CD4-positive, alpha-beta T cell treated with Interleukin-15 for 4 hours (primary cell): ENCODE data around the gene GART.

Experiments used
- DNase-seq: peaks from one replicate; pipeline ENCODE4 v3.0.0-alpha.2; 2020; ENCODE audit warnings: low spot score

Gene GART

GRCh38 chr21:33461538-33462250 lies 80.2 kb downstream of the GART start:
- no peak for DNase-seq

- DNase-seq, result no peak
These were observed 83.1 kb downstream of the GART start for GRCh38 chr21:33458861-33459260.

DNA sequence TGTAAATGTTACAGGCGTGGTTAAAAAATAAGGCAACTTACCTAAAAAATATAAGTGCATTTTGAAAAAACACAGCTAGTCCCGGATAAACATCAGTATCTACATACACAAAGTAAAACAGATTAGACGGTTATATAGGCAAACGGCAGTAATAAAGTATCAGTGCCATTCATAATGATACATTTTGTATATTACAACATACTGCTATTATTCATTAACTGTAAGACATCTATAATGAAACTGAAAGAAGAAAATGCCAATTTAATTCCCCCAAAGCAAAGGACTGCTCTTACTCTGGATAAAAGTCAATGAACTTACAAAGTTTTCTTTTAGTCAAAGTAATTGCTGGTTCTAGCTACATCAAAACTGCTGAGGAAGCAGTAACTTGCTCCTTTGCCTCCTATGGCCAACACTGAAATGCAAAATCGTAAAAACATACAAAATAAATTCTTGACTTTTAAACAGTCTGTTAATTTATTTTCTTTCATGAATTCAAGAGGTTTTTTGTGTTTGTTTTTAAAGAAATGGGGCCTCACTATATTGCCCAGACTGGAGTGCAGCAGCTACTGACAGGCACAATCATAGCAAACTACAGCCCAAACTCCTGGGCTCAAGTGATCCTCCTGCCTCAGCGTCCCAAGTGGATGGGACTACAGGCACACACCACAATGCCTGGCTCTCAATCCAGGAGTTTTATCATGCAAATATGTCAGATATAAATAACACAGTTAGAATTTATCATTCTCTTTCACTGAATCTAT lies 86.1 kb downstream of the GART start:
- no peak for DNase-seq
